ES-I3 (cell line): ENCODE measurements around the gene SERINC5.

Experiments
- H3K36me3 ChIP-seq: 2 replicates; pipeline ENCODE4 v1.6.1; 2013; ENCODE audit warnings: mild to moderate bottlenecking, low read length, control low read depth, moderate library complexity; ENCODE audit not compliant: insufficient read depth
- H3K4me1 ChIP-seq: 2 replicates; pipeline ENCODE4 v1.6.1; 2013; ENCODE audit warnings: mild to moderate bottlenecking, control low read depth, low read length; ENCODE audit not compliant: insufficient read depth
- H3K9ac ChIP-seq: 2 replicates; pipeline ENCODE4 v1.6.1; 2013; ENCODE audit warnings: low read depth, mild to moderate bottlenecking, low read length, moderate library complexity
- H3K9me3 ChIP-seq: 2 replicates; pipeline ENCODE4 v1.6.1; 2013; ENCODE audit warnings: mild to moderate bottlenecking, low read length, moderate library complexity; ENCODE audit not compliant: control insufficient read depth, insufficient read depth

The SERINC5 gene

DNA sequence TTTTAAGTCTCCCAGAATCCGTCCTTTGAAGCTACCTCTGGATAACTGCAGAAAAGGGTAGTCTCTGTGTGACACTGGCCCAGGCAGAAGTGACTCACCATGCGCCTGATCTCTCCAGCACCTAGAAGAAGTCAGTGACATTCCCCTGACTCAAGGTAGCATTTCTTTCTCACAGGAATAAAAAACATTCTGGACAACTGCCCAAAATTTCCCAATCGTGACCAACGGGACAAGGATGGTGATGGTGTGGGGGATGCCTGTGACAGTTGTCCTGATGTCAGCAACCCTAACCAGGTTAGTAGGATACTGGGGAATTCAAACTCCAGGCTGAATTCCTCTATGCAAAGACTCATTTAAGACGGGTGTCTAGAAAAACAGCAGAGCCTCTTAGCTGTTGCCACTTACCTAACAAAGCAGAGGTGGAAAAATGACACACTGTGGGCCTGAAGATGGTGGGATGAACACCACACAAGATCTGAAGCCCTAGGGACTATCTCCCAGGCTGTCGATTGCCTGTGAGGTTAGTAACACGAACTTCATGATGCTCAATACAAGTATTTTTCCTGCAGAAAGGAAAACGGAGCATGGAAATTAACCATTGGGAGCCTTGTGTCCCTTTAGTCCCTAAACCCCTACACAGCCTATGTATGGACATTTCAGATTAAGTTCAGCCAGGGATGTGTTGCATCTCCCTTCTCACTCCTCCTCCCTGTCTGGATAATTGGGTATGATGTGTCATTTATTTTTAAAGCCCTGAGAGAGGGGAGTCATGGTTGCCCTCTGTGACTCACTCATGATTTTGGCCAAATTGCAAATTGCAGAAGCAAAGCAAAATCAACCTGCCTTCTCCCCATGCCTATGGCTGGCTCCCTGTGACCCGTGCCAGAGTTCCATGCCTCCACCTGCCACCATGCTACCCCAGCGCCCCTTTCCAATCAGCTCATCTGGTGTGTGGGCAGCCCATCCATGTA is 183.5 kb downstream of the SERINC5 start:
- Histone ChIP-seq H3K9me3 (no peaks in the 10 kb centered on the region), H3K36me3 (no peaks in the 10 kb centered on the region; the same call in 1 of the 2 replicates), H3K9ac (no peak overlapping the region), H3K4me1 (0 out of 2 replicates have a peak, but pooled peaks cover 3% of the 10 kb centered on the region)

DNA sequence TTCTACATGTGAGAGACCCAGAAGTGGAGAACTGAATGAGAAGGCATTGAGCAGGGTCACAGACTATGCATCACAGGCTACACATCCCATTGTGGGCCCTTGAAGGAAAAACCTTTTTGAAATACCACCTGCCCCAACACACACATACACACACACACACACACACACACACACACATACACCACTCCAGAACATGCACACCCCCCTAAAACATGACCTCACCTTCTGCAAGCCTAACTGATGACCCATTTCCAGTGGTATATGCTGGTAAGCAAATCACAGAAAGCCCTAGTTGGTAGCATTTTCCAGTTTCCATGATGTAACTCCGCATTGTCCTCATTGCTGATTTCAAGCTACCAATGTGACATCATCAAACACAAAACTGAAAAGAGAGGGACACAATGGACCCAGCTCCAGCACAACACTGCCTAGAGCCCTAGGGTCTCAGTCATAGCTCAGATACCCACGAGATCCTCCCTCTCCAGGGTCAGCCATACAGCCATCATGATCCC is 184.3 kb downstream of the SERINC5 start:
- H3K9ac ChIP-seq, result no peak overlapping the region
- H3K36me3 ChIP-seq, result no peaks in the 10 kb centered on the region; the same call in 1 of the 2 replicates
- 0 out of 2 replicates have a peak, but pooled peaks cover 3% of the 10 kb centered on the region for H3K4me1 ChIP-seq
- no peaks in the 10 kb centered on the region for H3K9me3 ChIP-seq

DNA sequence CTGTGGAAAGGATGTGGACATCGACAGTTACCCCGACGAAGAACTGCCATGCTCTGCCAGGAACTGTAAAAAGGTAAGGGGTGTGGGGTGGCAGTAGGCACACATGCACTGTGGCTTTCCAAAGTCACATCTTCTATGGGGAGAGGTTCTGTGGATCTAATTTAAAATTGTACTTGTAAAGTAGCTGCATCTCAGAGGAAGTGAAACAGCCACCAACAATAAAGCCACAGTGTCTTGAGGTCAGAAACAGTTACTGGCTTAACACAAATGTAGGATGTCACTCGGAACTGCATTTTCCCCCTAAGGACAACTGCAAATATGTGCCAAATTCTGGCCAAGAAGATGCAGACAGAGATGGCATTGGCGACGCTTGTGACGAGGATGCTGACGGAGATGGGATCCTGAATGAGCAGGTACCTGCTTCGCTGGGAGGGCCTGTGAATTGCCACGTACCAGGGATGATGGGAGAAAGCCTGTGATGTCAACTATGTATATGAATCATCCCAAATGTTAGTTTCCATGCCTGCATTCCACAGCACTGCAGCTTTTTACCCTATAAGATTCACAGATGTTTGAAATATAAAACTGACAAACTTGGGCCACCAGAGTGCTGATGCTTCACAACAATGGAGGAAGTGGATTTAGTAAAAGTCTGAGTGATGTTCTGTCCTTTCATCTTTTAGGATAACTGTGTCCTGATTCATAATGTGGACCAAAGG is 185.4 kb downstream of the SERINC5 start:
- H3K9ac ChIP-seq, result no peak overlapping the region
- H3K36me3 ChIP-seq, result no peaks in the 10 kb centered on the region; the same call in 1 of the 2 replicates
- H3K4me1 ChIP-seq, result 0 out of 2 replicates have a peak, but pooled peaks cover 3% of the 10 kb centered on the region
- H3K9me3 ChIP-seq, result no peaks in the 10 kb centered on the region

DNA sequence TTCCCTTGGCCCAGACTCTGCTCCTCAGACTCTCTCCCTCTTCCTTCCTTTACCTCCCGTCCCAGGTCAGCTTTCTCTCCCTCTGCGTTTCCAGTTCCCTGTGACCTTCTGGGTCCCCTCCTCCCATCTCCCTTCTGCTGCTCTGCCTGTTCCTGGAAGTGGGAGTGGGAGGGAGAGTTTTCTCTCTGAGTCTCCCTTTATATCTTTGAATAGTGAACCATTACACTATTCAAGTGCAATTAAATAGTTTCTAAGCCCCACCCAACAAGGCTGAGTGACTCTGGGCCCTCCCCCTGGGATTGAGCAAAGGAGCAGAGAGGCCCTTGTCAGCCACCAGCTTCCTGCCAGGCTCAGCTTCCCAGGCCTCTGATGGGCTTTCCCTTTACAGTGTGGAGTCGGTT is 185.9 kb downstream of the SERINC5 start:
- no peaks in the 10 kb centered on the region for H3K9me3 ChIP-seq
- H3K4me1 ChIP-seq, result 0 out of 2 replicates have a peak, but pooled peaks cover 3% of the 10 kb centered on the region
- no peaks in the 10 kb centered on the region; the same call in 1 of the 2 replicates for H3K36me3 ChIP-seq
- no peak overlapping the region for H3K9ac ChIP-seq

DNA sequence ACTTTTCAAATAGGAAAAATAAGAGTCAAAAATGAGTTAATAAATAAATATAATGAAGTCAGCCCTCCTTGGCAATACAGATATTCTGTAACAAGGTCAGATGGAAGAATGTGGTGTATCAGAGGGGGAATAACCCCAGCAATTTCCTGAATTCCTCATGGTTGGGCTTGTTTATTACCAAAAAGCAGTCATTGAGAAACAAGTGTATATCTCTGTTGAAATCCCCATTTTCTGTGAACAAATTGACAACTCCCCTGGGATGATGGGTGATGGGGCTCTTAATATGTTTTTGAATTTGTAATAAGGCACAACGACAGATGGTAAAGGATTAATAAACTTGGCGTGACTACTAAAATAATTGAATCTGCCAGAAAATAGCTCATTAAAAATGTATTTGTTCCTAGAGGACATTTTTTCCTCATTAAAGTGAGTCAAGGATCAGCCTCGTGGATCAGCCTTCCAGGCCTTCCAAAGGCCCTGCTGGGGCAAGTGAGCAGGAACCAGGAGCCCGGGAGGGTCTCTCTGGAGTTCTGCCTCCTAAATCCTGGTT is 186.5 kb downstream of the SERINC5 start:
- no peak overlapping the region for H3K9ac ChIP-seq
- no peaks in the 10 kb centered on the region; the same call in 1 of the 2 replicates for H3K36me3 ChIP-seq
- 0 out of 2 replicates have a peak, but pooled peaks cover 3% of the 10 kb centered on the region for H3K4me1 ChIP-seq
- H3K9me3 ChIP-seq, result no peaks in the 10 kb centered on the region

DNA sequence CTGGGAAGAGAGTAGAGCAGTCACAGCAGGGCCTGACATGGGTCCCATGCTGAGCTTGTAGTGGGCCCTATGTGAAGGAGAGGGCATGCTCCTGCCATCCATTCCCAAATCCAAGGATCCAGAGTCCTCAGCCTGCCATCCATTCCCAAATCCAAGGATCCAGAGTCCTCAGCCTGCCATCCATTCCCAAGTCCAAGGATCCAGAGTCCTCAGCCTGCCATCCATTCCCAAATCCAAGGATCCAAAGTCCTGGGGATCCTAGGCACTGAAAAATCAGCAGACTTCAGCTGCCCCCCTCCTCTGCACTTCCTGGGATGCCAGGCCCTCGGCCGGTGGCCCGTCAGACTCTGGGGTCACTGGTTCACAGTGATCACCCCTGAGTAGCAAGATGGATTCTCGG is 187.1 kb downstream of the SERINC5 start:
- Histone ChIP-seq H3K4me1 (0 out of 2 replicates have a peak, but pooled peaks cover 3% of the 10 kb centered on the region), H3K9ac (no peak overlapping the region), H3K36me3 (no peaks in the 10 kb centered on the region; the same call in 1 of the 2 replicates), H3K9me3 (no peaks in the 10 kb centered on the region)

DNA sequence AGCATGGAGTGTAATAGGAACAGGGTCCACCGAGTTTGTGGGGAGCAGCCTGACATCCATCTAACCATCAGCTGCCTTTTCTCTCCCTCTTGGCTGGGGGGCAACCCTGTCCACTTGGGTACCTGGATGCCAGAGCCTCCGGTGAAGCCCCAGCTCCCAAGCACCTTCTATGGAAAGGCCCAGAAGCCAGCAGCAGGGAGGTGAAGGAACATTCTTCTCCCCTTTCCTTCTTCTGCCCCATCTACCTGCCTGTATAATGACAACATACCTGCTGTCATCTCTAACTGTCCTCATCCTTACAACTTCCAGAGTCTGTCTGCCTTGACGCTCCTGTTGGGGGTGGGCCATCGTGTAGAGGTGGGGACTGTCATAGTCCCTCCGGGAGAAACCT is 187.6 kb downstream of the SERINC5 start:
- no peak overlapping the region for H3K9ac ChIP-seq
- 0 out of 2 replicates have a peak, but pooled peaks cover 3% of the 10 kb centered on the region for H3K4me1 ChIP-seq
- H3K36me3 ChIP-seq, result no peaks in the 10 kb centered on the region; the same call in 1 of the 2 replicates
- H3K9me3 ChIP-seq, result no peaks in the 10 kb centered on the region

DNA sequence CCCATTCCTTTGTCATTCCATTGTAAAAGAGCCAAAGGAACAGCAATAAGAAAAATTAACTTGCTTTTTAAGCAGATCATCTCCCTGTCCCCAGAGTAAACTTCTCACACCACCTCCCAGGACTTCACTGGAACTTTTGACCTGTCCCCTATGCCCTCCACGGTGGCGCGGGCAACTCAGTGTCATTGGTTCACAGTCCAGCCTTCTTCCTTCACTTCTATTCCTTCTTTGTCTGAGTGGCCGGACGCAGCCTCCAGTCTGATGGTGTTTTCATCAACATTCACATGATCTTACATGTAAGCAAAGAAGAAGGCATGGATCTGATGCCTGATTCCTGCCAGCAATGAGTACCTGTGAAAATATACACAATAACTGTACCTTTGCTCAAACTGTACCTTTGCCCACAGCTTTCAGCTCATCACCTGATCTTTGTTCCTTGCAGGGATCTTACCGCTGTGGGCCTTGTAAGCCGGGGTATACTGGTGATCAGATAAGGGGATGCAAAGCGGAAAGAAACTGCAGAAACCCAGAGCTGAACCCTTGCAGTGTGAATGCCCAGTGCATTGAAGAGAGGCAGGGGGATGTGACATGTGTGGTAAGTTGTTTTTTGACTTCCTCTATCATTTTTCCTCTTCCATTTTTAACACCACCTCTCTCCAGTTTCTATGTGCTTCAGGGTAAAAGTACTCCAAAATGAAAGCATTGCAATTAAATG is 188.2 kb downstream of the SERINC5 start:
- Histone ChIP-seq H3K36me3 (no peaks in the 10 kb centered on the region; the same call in 1 of the 2 replicates), H3K9me3 (no peaks in the 10 kb centered on the region), H3K4me1 (0 out of 2 replicates have a peak, but pooled peaks cover 3% of the 10 kb centered on the region), H3K9ac (no peak overlapping the region)

DNA sequence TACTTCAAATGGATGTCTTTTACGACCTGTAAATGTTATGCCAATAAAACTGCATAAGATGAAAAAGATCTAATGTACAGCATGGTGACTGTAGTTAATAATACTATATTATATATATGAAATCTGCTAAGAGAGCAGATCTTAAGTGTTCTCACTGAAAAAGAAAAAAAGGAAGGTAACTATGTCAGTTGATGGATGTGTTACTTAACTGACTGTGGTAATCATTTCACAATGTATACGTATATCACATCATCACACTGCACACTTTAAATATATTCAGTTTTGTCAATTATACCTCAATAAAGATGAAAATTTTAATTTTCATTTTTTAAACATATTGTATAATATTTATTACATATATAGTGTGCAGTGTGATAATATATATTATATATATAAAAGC is 188.8 kb downstream of the SERINC5 start:
- Histone ChIP-seq H3K36me3 (no peaks in the 10 kb centered on the region), H3K9ac (no peak overlapping the region), H3K4me1 (0 out of 2 replicates have a peak, but pooled peaks cover 3% of the 10 kb centered on the region), H3K9me3 (no peaks in the 10 kb centered on the region)

DNA sequence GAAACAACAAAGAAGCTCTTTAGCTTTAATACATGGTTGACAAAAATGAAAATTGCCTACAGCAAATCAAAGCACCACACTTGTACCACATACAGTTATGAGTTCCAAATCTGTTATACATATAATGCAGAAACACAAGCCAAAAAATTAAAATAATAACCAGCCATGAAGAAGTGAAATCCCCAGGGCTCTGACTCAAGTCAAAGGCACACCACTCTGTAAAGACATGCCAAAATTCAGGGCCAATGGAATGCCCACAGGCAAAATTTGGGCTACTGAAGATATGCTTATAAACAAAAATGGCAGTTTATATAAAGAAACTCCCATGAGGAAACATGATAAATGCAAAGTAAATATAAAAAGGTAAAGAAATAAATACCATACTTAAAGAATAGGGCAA is 191.7 kb downstream of the SERINC5 start:
- Histone ChIP-seq H3K4me1 (no peaks in the 10 kb centered on the region), H3K36me3 (no peaks in the 10 kb centered on the region), H3K9me3 (no peaks in the 10 kb centered on the region), H3K9ac (no peak overlapping the region)
